ENCODE results near the gene KIF21B.

KIF21B gene

GRCh38 chr1:200989337-200989736, 34.2 kb downstream of the KIF21B start:
- no peak for FAIRE-seq

- no peak for FAIRE-seq
Observed at GRCh38 chr1:200988693-200989092, 34.8 kb downstream of the KIF21B start.

GRCh38 chr1:200985481-200985880, 38.0 kb downstream of the KIF21B start:
- FAIRE-seq = no peak

- FAIRE-seq = no peak
Observed at GRCh38 chr1:200983035-200983561, 40.4 kb downstream of the KIF21B start.

GRCh38 chr1:200982071-200982945, 41.2 kb downstream of the KIF21B start:
- FAIRE-seq = no peak

- no peak for FAIRE-seq
Observed at GRCh38 chr1:200981278-200981677, 42.2 kb downstream of the KIF21B start.

GRCh38 chr1:200980873-200981272, 42.6 kb downstream of the KIF21B start:
- FAIRE-seq = no peak

GRCh38 chr1:200980452-200980772, 43.1 kb downstream of the KIF21B start:
- FAIRE-seq = no peak

- FAIRE-seq = no peak
Observed at GRCh38 chr1:200979574-200980451, 43.7 kb downstream of the KIF21B start.

GRCh38 chr1:200977071-200977754, 46.3 kb downstream of the KIF21B start:
- no peak for FAIRE-seq

- no peak for FAIRE-seq
Observed at GRCh38 chr1:200976634-200977033, 46.9 kb downstream of the KIF21B start.

GRCh38 chr1:200975458-200975857, 48.1 kb downstream of the KIF21B start:
- FAIRE-seq = no peak

- no peak for FAIRE-seq
Observed at GRCh38 chr1:200974711-200975110, 48.8 kb downstream of the KIF21B start.

GRCh38 chr1:200973937-200974657, 49.4 kb downstream of the KIF21B start:
- FAIRE-seq = no peak

- FAIRE-seq = no peak
Observed at GRCh38 chr1:200972985-200973742, 50.4 kb downstream of the KIF21B start.

- FAIRE-seq = no peak
Observed at GRCh38 chr1:200971955-200972711, 51.4 kb downstream of the KIF21B start.

- no peak for FAIRE-seq
Observed at GRCh38 chr1:200971428-200971903, 52.0 kb downstream of the KIF21B start.

GRCh38 chr1:200970771-200971427, 52.6 kb downstream of the KIF21B start:
- FAIRE-seq = no peak

- no peak for FAIRE-seq
Observed at GRCh38 chr1:200969726-200970561, 53.6 kb downstream of the KIF21B start.
